Uterus (tissue), 4 donors: Measurements from ENCODE around the gene RPA4. TPM values are rescaled to one million over a fixed set of nuclear protein-coding genes. Genes with fewer than 3 reads are reported as not detected.

Source experiments
- DNase-seq, 2 donors: peaks; one replicate each; pipeline ENCODE4 v3.0.0-alpha.2; 2019 to 2020
- H3K27ac ChIP-seq, 2 donors: fragments of 200-600 bp; sonication (generic); 1 replicate in 1 of 2; 2 replicates in 1 of 2; pipeline ENCODE4 v1.5.1; 2016 to 2018
- H3K27me3 ChIP-seq, 2 donors: fragments of 200-600 bp; sonication (generic); one replicate each; pipeline ENCODE4 v1.5.1; 2018 to 2019; ENCODE audit warnings: control low read depth in 1 of 2
- H3K36me3 ChIP-seq, 2 donors: fragments of 200-600 bp; sonication (generic); one replicate each; pipeline ENCODE4 v1.5.1; 2019; ENCODE audit warnings: control low read depth in 1 of 2
- H3K4me1 ChIP-seq, 2 donors: fragments of 200-600 bp; sonication (generic); one replicate each; pipeline ENCODE4 v1.5.1; 2018 to 2019; ENCODE audit warnings: control low read depth in 1 of 2
- H3K4me3 ChIP-seq, 2 donors: fragments of 200-600 bp; sonication (generic); 1 replicate in 1 of 2; 2 replicates in 1 of 2; pipeline ENCODE4 v1.5.1; 2018 to 2019; ENCODE audit warnings: mild to moderate bottlenecking in 1 of 2
- H3K9me3 ChIP-seq, 2 donors: fragments of 200-600 bp; sonication (generic); one replicate each; pipeline ENCODE4 v1.5.1; 2019; ENCODE audit warnings: control low read depth in 1 of 2
- POLR2A ChIP-seq, 2 donors: fragments of 450-650 bp; IDR thresholded peaks; one replicate each; pipeline ENCODE4 v1.6.1; 2016; ENCODE audit warnings: antibody characterized with exemption in 2 of 2, mild to moderate bottlenecking in 1 of 2, moderate library complexity in 1 of 2
- intact Hi-C: fragments of 100-400 bp; cut with DNase I; formaldehyde crosslinking; loops from one replicate; pipeline ENCODE4 v1.15.1; 2023; ENCODE audit warnings: low total_unique reads
- total RNA-seq, 4 donors: library from RNA; depleted of rRNA in 3 of 4; stranded (reverse); fragments of >200 nt in 3 of 4; gene quantifications; one replicate each; pipeline versions ENCODE4 v1.1.0 to v1.2.4, GENCODE V29; 2014 to 2023
- TF ChIP-seq, protein P1 (sequence below), 4 experiments: fragments of 200-600 bp in 2 of 4; fragments of 450-650 bp in 2 of 4; sonication (generic) in 2 of 4; IDR thresholded peaks; one replicate each; pipeline ENCODE4 v1.5.1; 2016 to 2019; ENCODE audit warnings: antibody characterized with exemption in 4 of 4, mild to moderate bottlenecking in 2 of 4, moderate library complexity in 1 of 4
- donor health status: DM: yes; HTN: yes; CAD: no.

RPA4 gene, protein sequence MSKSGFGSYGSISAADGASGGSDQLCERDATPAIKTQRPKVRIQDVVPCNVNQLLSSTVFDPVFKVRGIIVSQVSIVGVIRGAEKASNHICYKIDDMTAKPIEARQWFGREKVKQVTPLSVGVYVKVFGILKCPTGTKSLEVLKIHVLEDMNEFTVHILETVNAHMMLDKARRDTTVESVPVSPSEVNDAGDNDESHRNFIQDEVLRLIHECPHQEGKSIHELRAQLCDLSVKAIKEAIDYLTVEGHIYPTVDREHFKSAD
- 1 to 10 TPM in 3 of 4 donors, not detected in 1; 1.3 to 3.7 (median 2.2) TPM for total RNA-seq

DNA sequence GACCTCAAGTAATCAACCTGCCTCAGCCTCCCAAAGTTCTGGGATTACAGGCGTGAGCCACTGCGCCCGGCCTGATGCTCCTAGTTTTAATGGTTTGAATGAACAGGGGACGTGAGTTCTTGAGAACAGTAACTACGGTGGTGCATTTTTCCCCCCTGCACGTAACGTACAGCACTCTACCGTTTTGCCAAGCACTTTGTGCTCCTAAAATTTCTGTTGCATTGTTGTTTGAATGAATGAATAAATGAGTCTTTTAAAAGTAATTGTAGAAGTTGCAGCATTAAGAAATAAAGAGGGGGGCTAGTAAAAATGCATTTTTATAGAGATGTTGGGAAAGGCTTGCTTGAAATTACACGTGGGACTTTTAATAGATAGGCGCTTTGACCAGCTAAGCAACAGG is at the start of gene RPA4:
TSS of gene RPA4 (plus strand) at position 301 of the 400 bp plus-strand sequence. CDS start 403 bp downstream, outside the sequence.
- no peak within 1 kb of the TSS for H3K4me3 ChIP-seq

DNA sequence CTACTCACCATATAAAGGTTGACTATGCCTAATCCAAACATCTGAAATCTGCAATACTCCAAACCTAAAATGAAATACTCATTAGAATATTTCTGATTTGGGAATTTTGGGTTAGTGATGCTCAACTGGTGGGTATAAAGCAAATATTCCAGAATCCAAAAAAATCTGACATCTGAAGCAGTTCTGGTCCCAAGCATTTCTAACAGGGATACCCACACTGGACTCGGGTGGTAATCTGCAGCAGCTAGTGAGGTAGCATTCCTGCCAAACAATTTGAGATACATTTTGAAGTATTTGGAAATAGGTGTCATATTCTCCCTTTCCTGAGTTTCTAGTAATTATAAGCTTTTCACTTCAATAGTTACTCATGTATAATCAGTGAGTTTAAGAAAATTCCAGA is 49.6 kb upstream of the RPA4 start:
- no peaks in the 10 kb centered on the region for H3K36me3 ChIP-seq
- H3K9me3 ChIP-seq = no peaks in the 10 kb centered on the region
- no peak overlapping the region for H3K27ac ChIP-seq
- no peak overlapping the region for H3K4me3 ChIP-seq
- intact Hi-C loops = no loop called here
- H3K4me1 ChIP-seq = no peaks in the 10 kb centered on the region
- H3K27me3 ChIP-seq = no peaks in the 10 kb centered on the region
- DNase-seq = no peak
- no peak for TF ChIP-seq POLR2A (IDR thresholded peaks at IDR 0.05)
- TF ChIP-seq, protein P1, sequence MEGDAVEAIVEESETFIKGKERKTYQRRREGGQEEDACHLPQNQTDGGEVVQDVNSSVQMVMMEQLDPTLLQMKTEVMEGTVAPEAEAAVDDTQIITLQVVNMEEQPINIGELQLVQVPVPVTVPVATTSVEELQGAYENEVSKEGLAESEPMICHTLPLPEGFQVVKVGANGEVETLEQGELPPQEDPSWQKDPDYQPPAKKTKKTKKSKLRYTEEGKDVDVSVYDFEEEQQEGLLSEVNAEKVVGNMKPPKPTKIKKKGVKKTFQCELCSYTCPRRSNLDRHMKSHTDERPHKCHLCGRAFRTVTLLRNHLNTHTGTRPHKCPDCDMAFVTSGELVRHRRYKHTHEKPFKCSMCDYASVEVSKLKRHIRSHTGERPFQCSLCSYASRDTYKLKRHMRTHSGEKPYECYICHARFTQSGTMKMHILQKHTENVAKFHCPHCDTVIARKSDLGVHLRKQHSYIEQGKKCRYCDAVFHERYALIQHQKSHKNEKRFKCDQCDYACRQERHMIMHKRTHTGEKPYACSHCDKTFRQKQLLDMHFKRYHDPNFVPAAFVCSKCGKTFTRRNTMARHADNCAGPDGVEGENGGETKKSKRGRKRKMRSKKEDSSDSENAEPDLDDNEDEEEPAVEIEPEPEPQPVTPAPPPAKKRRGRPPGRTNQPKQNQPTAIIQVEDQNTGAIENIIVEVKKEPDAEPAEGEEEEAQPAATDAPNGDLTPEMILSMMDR (IDR thresholded peaks at IDR 0.05) = no peak

More for the DNA sequence above, at the start of gene RPA4:
- no peak for DNase-seq
- Histone ChIP-seq H3K9me3 (no peaks in the 10 kb centered on the region), H3K4me1 (no peaks in the 10 kb centered on the region), H3K27me3 (no peaks in the 10 kb centered on the region), H3K27ac (no peak within 1 kb of the TSS), H3K36me3 (no peaks in the 10 kb centered on the region)
- intact Hi-C loops = no loop called here
- TF ChIP-seq, protein P1 (IDR thresholded peaks at IDR 0.05) = no peak
- no peak for TF ChIP-seq POLR2A (IDR thresholded peaks at IDR 0.05)

DNA sequence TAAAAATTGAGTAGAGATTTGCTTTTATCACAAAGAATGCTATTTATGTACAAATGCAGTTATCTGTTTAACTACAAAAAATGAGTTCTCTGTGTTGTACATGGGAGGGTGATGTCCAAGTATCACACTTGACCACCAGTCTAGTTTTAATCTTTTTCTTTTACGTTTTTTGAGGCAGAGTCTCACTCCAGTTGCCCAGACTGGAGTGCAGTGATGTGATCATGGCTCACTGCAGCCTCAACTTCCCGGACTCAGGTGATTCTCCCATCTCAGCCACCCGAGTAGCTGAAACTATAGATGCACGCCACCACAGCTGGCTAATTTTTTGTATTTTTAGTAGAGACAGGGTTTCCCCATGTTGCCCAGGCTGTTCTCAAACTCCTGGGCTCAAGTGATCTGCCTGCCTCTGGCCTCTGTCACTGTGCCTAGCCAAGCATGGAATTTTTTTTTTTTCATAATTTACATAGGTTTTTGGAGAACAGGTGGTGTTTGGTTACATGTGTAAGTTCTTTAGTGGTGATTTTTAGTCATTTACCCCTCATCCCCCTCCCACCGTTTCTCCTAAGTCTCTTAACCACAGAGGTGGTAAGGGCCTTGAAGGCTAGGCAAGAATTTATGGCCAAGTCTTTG is 47.9 kb upstream of the RPA4 start:
- no peak for TF ChIP-seq POLR2A (IDR thresholded peaks at IDR 0.05)
- TF ChIP-seq, protein P1 (IDR thresholded peaks at IDR 0.05) = no peak
- intact Hi-C loops = no loop called here
- Histone ChIP-seq H3K36me3 (no peaks in the 10 kb centered on the region), H3K27ac (no peak overlapping the region), H3K4me1 (no peaks in the 10 kb centered on the region), H3K9me3 (no peaks in the 10 kb centered on the region), H3K4me3 (no peak overlapping the region), H3K27me3 (no peaks in the 10 kb centered on the region)
- DNase-seq = no peak

DNA sequence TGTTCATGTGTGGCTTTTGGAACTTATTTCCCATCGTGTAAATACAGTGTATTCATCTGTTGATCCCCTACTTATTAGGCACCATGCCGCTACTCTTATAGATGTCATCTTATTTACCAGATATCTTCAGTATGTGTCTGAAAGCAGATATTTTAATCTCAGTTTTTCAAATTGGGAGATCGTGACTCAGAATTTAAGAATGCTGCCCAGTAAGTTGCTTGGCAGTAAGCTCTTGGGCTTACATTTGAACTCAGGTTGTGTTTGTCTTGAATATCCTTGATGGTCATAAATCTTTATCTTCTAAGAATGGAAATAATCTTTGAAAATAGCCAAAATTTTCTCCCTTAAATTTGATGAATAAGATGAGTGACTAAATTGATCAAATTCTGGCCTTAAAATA is 45.9 kb upstream of the RPA4 start:
- no peaks in the 10 kb centered on the region for H3K36me3 ChIP-seq
- no peak overlapping the region for H3K4me3 ChIP-seq
- H3K27ac ChIP-seq = no peak overlapping the region
- TF ChIP-seq POLR2A (IDR thresholded peaks at IDR 0.05) = no peak
- TF ChIP-seq, protein P1 (IDR thresholded peaks at IDR 0.05) = no peak
- no peak for DNase-seq
- H3K27me3 ChIP-seq = no peaks in the 10 kb centered on the region
- H3K9me3 ChIP-seq = no peaks in the 10 kb centered on the region
- intact Hi-C loops = no loop called here
- H3K4me1 ChIP-seq = no peaks in the 10 kb centered on the region

DNA sequence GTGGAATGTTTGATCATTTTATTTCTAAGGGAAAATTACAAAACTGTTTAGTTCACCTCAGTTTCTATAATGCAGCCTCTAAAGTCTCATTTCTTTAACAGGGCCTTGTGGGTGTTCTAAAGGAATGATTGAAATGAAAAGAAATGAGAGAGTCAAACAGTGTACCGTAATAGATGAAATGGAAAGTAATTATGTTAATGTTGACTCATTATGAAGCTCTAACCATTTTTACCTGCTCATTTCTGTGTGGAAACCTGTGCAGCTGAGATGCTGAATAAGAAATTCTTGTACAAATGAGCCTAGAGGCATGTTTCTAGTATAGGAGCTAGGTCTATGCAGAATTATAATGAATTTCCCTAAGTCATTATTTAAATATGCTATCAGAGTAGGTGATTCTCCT is 45.2 kb upstream of the RPA4 start:
- no peak for TF ChIP-seq POLR2A (IDR thresholded peaks at IDR 0.05)
- TF ChIP-seq, protein P1 (IDR thresholded peaks at IDR 0.05) = no peak
- DNase-seq = no peak
- Histone ChIP-seq H3K27ac (no peak overlapping the region), H3K9me3 (no peaks in the 10 kb centered on the region), H3K36me3 (no peaks in the 10 kb centered on the region), H3K27me3 (no peaks in the 10 kb centered on the region), H3K4me1 (no peaks in the 10 kb centered on the region), H3K4me3 (no peak overlapping the region)
- intact Hi-C loops = no loop called here
